GM21526 (cell line): ENCODE data around the gene POLD1.
"Not testable (repeated sequence)": the region's sequence is repeated elsewhere in the genome, so short reads cannot be mapped to it uniquely, and the experiment has no call there.

Source experiments
- ATAC-seq: cut with Tn5 transposase; IDR thresholded peaks from one replicate; pipeline ENCODE4 v1.9.1; 2021; ENCODE audit warnings: moderate library complexity; ENCODE audit not compliant: unreplicated experiment, low FRiP score

POLD1 gene

DNA sequence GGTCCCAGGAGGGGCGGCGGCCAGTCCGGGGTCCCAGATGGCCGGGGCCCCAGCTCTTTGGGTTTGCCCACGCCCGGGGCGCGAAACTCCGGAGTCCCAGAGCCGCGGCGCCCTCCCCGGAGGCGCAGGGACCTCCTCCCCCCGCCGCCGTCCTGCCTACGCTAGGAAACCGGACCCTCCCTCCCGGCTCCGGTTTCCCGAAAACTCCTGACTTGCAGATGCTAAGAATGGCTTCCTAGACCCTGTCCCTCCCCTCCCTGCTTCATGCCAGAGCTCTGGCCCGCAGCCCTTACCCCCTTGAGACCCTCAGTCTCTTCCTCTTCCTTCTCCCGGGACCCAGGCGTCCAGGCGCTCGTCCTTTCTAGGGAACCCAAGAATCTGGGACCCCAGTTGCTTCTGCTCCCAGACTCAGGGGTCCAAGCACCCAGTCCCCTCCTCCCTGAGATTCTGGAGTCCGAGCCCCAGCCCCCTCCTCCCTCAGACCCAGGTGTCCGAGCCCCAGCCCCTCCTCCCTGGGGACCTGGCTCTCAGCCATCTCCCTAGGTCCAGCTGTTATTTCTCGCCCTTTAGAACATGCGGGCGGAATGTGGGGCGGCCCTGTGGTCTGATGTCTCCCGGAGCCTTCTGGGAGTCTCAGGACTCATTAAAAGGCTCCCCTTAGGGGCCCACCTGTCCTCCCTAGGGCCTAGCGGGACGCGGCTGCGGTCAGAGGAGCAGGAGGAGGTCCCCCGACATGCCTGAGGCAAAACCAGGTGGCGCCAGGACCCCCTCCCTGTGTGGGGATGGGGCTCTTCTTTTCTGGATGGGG, 48.3 kb downstream of the POLD1 start, which contains the start of gene MYBPC2:
MYBPC2 (plus strand) TSS at position 672 of the 808 bp plus-strand sequence; CDS start at position 734, 62 bp downstream.
- no peak for ATAC-seq

DNA sequence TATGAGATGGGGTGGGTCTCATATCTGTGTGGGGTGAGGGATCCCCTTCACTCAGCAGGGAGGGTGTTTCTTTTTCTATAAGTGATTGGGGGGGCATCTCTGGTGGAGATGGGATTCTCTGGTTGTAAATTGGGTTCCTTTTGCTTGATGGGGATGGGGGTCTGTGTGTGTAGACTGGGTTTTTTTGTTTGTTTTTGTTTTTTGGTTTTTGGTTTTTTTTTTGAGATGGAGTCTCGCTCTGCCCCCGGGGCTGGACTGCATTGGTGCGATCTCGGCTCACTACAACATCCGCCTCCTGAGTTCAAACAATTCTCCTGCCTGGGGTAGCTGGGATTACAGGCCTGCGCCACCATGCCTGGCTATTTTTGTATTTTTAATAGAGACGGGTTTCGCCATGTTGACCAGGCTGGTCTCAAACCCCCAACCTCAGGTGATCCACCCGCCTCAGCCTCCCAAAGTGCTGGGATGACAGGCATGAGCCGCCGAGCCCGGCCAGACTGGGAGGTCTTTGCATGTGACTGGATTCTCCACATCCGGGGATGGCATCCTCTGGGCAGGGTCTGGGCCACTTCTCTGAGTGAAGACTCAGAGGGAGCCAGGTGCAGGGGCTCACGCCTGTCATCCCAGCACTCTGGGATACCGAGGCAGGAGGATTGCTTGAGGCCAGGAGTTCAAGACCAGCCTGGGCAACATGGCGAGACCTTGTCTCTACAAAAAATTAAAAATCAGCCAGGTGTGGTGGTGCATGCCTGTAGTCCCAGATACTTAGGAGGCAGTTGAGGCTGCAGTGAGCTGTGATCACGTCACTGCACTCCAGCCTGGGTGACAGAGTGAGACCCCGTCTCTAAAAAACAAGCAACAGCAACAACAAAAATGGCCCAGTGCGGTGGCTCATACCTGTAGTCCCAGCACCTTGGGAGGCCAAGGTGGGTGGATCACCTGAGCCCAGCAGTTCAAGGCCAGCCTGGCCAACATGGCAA, 49.3 kb downstream of the POLD1 start:
- no peak for ATAC-seq

DNA sequence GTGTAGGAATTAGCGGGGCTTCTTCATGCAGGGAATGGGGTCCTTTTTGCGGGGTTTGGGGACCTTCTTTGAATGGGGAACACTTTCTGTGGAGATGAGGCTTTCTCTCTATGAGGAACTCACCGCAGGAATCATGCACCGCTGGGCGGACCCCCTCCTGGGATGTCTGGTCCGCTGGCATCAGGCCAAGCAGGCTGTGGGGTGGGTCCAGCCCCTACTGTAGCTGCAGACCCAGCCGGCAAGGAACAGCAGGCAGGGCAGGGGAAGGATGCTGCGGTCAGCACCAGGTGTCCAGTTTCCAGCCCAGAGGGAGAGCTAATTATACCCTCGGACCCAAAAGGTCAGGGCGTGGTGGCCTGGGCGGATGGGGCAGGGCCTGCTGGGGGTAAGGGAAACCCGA, 50.4 kb downstream of the POLD1 start:
- ATAC-seq, result no peak

DNA sequence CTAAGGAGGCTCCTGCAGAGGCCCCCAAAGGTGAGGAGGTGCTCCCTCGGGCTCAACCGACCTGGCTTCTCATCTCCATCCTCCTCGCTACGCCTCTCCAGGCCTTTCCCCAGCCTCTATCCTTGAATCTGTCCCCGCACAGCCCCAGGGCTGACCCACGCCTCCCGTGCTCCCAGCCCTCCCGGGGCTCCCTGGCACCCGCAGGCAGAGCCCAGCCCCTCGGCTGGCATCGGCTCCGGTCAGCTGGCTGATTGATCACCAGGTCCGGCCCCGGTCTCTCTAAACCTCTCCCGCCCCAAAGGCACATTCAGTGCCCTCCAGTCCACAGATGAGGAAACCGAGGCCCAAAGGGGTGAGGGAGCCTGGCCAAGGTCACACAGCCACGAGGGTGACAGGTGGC, 51.1 kb downstream of the POLD1 start:
- ATAC-seq, result no peak

GRCh38 chr19:50435627-50436026, 51.5 kb downstream of the POLD1 start:
- no peak for ATAC-seq

GRCh38 chr19:50437862-50438449, 53.8 kb downstream of the POLD1 start:
- no peak for ATAC-seq

- not testable (repeated sequence) for ATAC-seq
These were observed 55.0 kb downstream of the POLD1 start for GRCh38 chr19:50439130-50439529.

DNA sequence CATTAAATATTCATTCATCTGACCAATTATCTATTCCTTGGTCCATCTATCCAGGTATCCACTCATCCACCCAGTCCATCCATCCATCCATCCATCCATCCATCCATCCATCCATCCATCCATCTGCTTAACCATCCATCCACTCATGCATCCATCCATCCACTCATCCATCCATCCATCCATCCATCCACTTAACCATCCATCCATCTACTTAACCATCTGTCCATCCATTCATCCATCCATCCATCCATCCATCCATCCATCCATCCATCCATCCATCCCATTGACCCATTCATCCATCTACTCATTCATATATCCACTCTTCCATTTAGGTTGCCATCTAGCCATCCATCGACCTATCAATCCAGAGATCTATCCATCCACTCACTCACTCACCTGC, 59.9 kb downstream of the POLD1 start:
- ATAC-seq, result no peak

DNA sequence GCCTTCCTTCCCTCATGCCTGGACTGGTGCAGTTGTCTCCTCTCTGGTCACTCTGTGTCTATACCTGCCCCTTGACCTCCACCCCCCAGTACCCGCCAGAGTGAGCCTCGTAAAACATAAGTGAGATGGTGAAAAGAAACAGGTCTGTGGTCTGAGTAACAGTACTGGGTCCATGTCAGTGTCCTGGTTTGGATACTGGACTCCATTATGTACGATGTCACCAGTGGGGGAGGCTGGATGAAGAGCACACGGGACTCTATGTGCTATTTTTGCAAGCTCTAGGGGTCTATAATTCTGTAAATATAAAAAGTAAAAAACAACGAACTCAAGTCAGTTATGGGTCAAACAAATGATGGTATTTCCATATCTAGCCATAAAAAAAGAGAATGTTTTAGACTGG, 62.9 kb downstream of the POLD1 start:
- ATAC-seq, result no peak

DNA sequence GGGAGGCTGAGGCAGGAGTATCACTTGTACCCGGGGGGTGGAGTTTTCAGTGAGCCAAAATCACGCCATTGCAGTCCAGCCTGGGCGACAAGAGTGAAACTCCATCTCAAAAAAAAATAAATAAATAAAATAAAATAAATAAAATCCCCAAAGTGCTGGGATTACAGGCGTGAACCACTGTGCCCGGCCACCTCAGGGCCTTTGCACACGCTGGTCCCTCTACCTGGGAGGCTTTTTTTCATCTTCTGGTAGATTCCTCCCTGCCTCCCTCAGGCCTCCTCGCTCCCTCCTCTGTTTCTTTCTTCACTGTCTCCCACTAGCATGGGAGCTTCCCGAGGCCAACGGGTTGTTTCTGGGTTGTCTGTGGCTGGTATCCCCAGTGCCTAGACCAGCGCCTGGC, 63.6 kb downstream of the POLD1 start:
- no peak for ATAC-seq

GRCh38 chr19:50449236-50449899, 65.2 kb downstream of the POLD1 start:
- no peak for ATAC-seq

GRCh38 chr19:50450369-50451222, 66.4 kb downstream of the POLD1 start:
- ATAC-seq, result no peak

DNA sequence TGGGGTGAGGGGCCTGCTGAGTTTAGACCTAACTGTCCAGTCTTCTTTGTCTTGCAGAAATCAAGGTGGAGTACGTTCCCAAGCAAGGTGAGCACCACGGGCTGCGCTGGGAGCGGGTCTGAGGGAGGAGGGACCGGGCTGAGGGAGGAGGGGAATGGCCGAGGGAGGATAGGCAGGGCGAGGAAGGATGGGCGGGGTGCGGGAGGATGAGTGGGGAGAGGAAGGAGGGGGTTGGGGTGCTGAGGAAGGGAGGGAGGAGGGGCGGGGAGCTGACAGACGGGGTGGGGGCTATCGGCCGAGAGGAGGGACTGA, 67.0 kb downstream of the POLD1 start:
- ATAC-seq, result no peak

GRCh38 chr19:50453243-50453642, 69.1 kb downstream of the POLD1 start:
- ATAC-seq, result no peak

DNA sequence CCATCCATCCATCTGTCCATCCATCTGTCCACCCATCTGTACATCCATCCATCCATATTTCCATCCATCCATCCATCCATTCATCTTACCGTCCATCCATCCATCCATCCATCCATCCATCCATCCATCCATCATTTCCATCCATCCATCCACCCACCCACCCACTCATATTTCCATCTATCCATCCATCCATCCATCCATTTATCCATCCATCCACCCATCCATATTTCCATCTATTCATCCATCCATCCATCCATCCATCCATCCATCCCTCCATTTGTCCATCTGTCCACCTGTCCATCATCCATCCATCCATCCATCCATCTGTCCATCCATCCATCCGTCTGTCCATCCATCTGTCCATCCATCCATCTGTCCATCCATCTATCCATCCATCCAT, 71.8 kb downstream of the POLD1 start:
- ATAC-seq, result no peak

DNA sequence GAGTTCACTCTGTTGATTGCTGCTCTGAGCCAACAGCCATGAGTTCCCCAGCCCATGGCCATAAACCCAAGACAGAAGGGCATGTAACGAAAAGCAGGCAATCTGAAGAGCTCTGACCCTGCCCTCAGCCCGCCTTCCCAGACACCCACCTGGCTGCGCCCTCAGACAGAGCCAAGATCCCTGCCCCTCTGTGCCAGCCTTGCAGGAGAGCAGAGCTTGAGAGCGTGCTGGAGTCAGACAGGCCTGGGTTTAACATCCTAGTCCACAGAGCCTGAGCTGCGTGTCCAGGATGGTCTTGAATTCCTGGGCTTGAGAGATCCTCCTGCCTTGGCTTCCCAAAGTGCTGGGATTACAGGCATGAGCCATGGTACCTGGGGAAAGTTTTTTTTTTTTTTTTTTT, 73.2 kb downstream of the POLD1 start:
- ATAC-seq, result no peak

DNA sequence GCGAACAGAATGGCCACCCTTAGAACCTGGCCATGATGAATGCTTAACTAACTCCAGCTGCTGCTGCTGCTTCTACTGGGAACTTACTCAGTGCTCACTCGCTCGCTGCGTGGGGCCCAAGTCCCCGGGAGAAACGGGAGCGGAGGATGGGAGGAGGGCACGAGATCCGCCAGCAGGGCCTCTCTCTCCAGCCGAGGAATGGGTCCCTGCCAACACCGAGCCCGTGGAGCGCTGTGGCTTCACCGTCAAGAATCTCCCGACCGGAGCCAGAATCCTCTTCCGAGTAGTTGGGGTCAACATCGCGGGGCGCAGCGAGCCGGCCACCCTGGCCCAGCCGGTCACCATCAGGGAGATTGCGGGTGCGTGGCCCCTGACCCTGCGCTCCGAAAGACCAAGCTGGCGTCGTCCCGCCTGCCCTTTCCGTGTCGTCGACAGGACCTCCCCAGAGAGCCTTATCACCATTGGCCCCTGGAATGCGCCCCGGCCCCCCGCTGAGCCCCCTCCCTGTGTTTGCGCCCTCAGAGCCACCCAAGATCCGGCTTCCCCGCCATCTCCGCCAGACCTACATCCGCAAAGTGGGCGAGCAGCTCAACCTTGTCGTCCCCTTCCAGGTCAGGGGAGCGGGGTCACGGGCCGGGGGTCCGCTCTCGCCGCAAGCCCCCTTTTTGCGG, 74.4 kb downstream of the POLD1 start:
- ATAC-seq, result no peak

- ATAC-seq, result no peak
These were observed 74.9 kb downstream of the POLD1 start for GRCh38 chr19:50459067-50459456.

GRCh38 chr19:50459638-50460037, 75.5 kb downstream of the POLD1 start:
- ATAC-seq, result no peak
